H7 (cell line): ENCODE results near the gene SMIM24. TPM values are rescaled to one million over a fixed set of nuclear protein-coding genes. Genes with fewer than 3 reads are reported as not detected.
"Not testable (repeated sequence)": the region's sequence is repeated elsewhere in the genome, so short reads cannot be mapped to it uniquely, and the experiment has no call there.

Experiments used
- DNase-seq: peaks from one replicate; pipeline ENCODE4 v3.0.0; 2012
- H3K27me3 ChIP-seq: 2 replicates; pipeline ENCODE4 v1.6.0; 2011; ENCODE audit warnings: mild to moderate bottlenecking, low read length; ENCODE audit not compliant: control insufficient read depth, insufficient read depth
- H3K36me3 ChIP-seq: replicated peaks from 2 replicates; pipeline ENCODE4 v1.5.1; 2011; ENCODE audit warnings: low read length; ENCODE audit not compliant: control insufficient read depth, insufficient read depth
- H3K4me3 ChIP-seq: 2 replicates; pipeline ENCODE4 v1.5.1; 2011; ENCODE audit warnings: low read depth, mild to moderate bottlenecking, control low read depth, low read length, moderate library complexity; ENCODE audit not compliant: insufficient read depth
- total RNA-seq: library from RNA; depleted of rRNA; stranded (reverse); fragments of >200 nt; shearing (Covaris generic); gene quantifications from 2 replicates; pipeline ENCODE4 v1.2.3, GENCODE V29; 2014; rRNA removed

SMIM24 gene
- total RNA-seq, 1 experiment from 2014 or later, result 6.0 TPM

DNA sequence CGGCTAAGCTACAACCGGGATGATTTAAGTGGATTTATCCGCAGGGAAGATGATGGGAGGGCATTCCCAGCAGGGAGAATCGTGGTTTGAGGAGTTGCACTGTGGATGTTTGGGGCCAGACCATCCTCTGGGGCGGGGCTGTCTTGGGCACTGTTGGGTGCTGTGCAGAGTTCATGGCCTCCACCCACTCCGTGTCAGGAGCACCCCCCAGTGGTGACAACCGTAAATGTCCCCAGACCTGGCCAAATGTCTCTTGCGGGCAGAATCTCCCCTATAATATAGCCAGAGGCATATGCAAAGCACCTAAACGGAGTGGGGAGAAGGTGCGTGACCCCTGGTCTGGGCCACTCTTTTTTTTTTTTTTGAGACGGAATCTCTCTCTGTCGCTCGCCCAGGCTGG lies 40.2 kb downstream of the SMIM24 start:
- H3K27me3 ChIP-seq, result no peaks in the 10 kb centered on the region
- H3K36me3 ChIP-seq, result no peaks in the 10 kb centered on the region
- no peak overlapping the region for H3K4me3 ChIP-seq
- peak; percentile 93 for DNase-seq

DNA sequence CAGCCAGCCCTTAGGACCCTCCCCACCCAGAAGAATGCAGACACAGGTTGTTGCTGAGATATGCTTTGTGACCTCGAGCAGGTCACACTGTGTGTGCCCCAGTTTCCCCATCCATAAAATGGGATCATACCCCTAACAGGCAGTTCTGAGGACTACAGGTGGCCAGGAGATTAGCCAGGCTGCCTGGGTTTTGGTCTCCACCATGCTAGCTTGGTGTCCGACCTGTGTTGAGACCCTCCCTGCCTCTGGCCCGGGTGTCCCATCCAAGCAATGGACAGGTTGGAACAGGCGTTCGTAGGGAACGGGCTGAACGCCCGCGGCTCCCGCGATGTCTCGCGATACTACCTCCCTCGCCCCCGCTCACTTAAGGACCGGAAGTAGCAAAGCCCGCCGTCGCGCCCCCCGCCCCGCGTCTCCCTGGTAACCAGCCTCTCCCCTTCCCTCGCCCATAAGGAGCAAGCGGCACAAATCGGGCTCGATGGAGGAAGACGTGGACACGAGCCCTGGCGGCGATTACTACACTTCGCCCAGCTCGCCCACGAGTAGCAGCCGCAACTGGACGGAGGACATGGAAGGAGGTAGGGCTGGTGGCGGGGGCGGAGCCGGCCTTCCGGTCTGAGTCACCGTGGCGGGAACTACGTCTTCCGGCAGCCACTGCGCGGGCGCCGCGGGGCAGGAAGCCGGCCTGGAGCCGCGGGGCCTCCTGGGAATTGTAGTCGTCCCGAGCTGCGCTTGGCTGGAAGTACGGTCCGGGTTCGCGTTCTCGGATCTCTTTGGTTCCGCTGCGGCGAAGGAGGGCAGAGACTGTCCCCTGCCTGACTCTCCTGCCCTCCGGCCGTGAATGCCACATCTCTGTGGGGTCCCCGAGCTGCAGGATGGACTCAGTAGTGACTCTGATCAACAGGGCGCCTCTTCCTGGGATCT lies 45.4 kb downstream of the SMIM24 start:
- DNase-seq, result peak; percentile 99
- Histone ChIP-seq H3K27me3 (no peaks in the 10 kb centered on the region), H3K4me3 (peak overlapping the region; percentile 68), H3K36me3 (no peaks in the 10 kb centered on the region)

DNA sequence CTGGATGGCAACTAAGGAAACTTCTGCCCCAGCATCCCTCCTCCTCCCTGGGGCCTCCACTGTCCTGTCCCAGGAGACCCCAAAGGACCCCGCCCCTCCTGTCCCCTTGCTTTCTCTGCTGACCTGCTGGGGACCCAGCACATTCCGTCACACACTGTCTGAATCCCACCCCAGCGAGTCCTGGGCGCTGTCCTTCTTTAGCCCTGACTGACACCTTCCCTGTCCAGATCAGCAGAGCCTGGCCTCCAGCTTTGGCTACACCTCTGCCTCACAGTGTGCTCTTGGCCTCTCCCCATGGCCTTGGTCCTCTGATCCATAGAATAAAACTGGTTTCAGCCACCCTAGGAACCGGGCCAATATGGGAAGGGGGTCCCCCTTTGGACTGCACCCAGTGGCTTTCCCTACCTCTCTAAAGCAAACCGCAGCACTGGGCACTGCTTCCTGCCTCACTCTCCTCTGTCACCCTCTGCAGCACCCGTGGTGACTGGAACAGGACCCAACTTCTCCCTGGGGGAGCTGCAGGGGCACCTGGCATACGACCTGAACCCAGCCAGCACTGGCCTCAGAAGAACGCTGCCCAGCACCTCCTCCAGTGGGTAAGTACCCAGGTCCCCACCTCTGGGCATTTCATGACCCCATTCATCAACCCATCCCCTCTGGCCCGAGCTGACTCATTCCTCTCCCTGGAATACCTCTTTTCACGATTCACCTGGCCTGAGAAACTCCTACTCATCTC lies 46.4 kb downstream of the SMIM24 start:
- Histone ChIP-seq H3K36me3 (no peaks in the 10 kb centered on the region), H3K4me3 (no peak overlapping the region)

DNA sequence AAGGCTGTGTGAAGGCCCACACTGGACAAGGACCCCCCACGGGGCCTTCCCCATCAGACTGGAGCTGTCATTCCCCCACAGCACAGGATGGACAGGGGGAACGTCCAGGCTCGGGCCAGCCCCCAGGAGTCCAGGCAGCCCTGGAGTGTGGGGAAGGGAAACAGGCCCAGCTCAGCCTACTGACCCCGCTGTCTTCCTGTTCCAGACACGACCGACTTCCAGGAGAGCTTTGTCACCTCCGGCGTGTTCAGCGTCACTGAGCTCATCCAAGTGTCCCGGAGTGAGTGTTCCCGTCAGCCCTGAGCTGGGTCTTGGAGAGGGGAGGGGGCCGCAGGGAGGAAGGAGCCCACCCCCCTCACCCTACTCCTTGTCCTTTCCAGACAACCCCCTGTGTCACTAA lies 47.0 kb downstream of the SMIM24 start:
- H3K4me3 ChIP-seq, result no peak overlapping the region
- no peaks in the 10 kb centered on the region for H3K27me3 ChIP-seq
- DNase-seq, result no peak
- H3K36me3 ChIP-seq, result no peaks in the 10 kb centered on the region

More for the DNA sequence above, 46.4 kb downstream of the SMIM24 start:
- no peaks in the 10 kb centered on the region for H3K27me3 ChIP-seq
- no peak for DNase-seq

DNA sequence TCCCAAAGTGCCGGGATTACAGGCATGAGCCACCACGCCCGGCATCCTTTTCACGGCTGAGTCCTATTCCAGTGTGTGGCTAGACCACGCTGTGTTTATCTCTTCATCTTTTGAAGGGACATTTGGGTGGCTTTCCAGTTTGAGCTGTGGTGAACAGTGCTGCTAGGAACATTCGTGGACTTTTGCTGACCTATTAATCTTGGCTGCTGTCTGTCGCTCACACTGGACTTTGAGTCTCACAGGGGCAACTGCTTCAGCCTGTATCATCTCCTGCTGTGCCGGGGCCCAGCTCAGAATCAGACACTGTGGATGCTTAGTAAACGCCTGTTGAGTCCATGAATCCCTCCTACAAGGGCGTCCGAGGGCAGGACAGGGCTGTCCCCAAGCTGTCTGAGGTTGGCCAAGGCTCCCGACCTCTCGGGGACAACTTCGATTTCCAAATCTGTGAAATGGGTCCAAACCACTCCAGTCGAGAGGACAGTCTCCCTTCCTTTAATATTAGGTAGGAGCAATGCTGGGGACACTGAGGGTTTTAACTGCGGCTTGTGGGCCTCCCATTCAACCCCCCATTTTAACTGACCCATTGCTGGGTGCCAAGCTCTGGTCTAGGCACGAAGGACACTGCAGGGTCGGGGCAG lies 48.4 kb downstream of the SMIM24 start:
- Histone ChIP-seq H3K36me3 (no peaks in the 10 kb centered on the region), H3K27me3 (no peaks in the 10 kb centered on the region), H3K4me3 (no peak overlapping the region)
- no peak for DNase-seq

DNA sequence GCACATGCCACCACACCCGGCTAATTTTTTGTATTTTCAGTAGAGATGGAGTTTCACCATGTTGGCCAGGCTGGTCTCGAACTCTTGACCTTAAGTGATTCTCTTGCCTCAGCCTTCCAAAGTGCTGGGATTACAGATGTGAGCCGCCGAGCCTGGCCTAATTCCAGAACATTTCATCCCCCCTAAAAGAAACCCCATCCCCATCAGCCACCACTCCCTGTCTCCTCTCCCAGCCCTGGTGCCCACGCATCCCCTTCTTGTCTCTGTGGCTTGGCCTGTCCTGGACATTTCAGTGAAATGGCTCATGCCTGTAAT lies 50.0 kb downstream of the SMIM24 start:
- not testable (repeated sequence) for H3K4me3 ChIP-seq, DNase-seq, H3K36me3 ChIP-seq, H3K27me3 ChIP-seq

DNA sequence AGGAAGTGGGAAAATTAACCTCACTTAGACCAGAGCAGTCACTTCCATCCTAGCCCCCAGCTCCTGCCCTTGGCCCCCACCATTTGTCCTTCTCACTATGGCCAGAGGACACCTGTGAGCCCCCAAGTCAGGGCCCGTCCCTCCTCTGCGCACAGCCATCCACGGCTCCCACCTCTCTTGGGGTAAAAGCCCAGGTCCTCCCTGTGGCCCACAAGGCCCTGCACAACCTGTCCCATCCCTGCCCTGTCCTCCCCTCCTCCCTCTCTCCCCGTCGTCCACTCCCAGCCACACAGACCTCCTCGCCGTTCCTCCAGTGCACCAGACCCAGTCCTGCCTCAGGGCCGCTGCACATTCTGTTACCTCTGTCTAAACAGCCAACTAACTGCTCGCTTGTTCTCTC lies 53.9 kb downstream of the SMIM24 start:
- no peaks in the 10 kb centered on the region for H3K27me3 ChIP-seq
- DNase-seq, result no peak
- no peaks in the 10 kb centered on the region for H3K36me3 ChIP-seq
- no peak overlapping the region for H3K4me3 ChIP-seq

Other genes with a start within 250 kb of the SMIM24 start
- 1.7 and 2.2 TPM in 2 replicates for gene NFIC, start 113.9 kb downstream of the SMIM24 start, total RNA-seq
- gene SMIM44, start 2.9 kb upstream of the SMIM24 start, total RNA-seq, result not detected in 2 replicates
- 24.1 and 32.1 TPM in 2 replicates for gene DOHH, start 20.1 kb upstream of the SMIM24 start, total RNA-seq
- 71.6 and 76.6 TPM in 2 replicates for gene FZR1, start 25.8 kb upstream of the SMIM24 start, total RNA-seq
- 1.6 TPM in 1 of 2 replicates, not detected in the other for gene TEKTIP1, start 58.6 kb upstream of the SMIM24 start, total RNA-seq
- 34.6 and 42.3 TPM in 2 replicates for gene MFSD12, start 77.1 kb upstream of the SMIM24 start, total RNA-seq
- 109 and 124 TPM in 2 replicates for gene HMG20B, start 92.4 kb upstream of the SMIM24 start, total RNA-seq
- gene GIPC3, start 105.0 kb upstream of the SMIM24 start, total RNA-seq, result 0.11 and 0.21 TPM in 2 replicates
- 0.18 and 0.45 TPM in 2 replicates for gene TBXA2R, start 126.3 kb upstream of the SMIM24 start, total RNA-seq
- gene CACTIN, start 146.3 kb upstream of the SMIM24 start, total RNA-seq, result 44.0 and 46.4 TPM in 2 replicates
- gene PIP5K1C, start 219.9 kb upstream of the SMIM24 start, total RNA-seq, result 13.7 and 15.6 TPM in 2 replicates
- gene TJP3, start 227.9 kb upstream of the SMIM24 start, total RNA-seq, result 10.7 and 18.8 TPM in 2 replicates